HG03439 (cell line): ENCODE data around the gene FCHO2.
"Not testable (repeated sequence)": the region's sequence is repeated elsewhere in the genome, so short reads cannot be mapped to it uniquely, and the experiment has no call there.

Source experiments
- ATAC-seq: cut with Tn5 transposase; IDR thresholded peaks from one replicate; pipeline ENCODE4 v1.9.1; 2021; ENCODE audit warnings: mild to moderate bottlenecking, moderate library complexity; ENCODE audit not compliant: unreplicated experiment

FCHO2 gene

GRCh38 chr5:72955143-72955767 lies 586 bp upstream of the FCHO2 start:
- ATAC-seq = peak; percentile 50

- peak; percentile 39 for ATAC-seq
These were observed 691 bp downstream of the FCHO2 start for GRCh38 chr5:72956324-72957140.

GRCh38 chr5:72957337-72957736 lies 1.5 kb downstream of the FCHO2 start:
- no peak for ATAC-seq

GRCh38 chr5:72959257-72959656 lies 3.4 kb downstream of the FCHO2 start:
- ATAC-seq = no peak

- ATAC-seq = not testable (repeated sequence)
These were observed 18.6 kb downstream of the FCHO2 start for GRCh38 chr5:72974481-72974880.

- not testable (repeated sequence) for ATAC-seq
These were observed 21.0 kb downstream of the FCHO2 start for GRCh38 chr5:72976810-72977209.

- ATAC-seq = no peak
These were observed 29.9 kb downstream of the FCHO2 start for GRCh38 chr5:72985719-72986118.

- no peak for ATAC-seq
These were observed 32.9 kb downstream of the FCHO2 start for GRCh38 chr5:72988769-72989168.

- no peak for ATAC-seq
These were observed 35.6 kb downstream of the FCHO2 start for GRCh38 chr5:72991394-72991793.

GRCh38 chr5:72994578-72994977 lies 38.7 kb downstream of the FCHO2 start:
- ATAC-seq = no peak

- no peak for ATAC-seq
These were observed 40.8 kb downstream of the FCHO2 start for GRCh38 chr5:72996632-72997031.

- no peak for ATAC-seq
These were observed 44.1 kb downstream of the FCHO2 start for GRCh38 chr5:72999916-73000315.

- ATAC-seq = no peak
These were observed 50.0 kb downstream of the FCHO2 start for GRCh38 chr5:73005886-73006285.

- no peak for ATAC-seq
These were observed 51.2 kb downstream of the FCHO2 start for GRCh38 chr5:73007051-73007450.

GRCh38 chr5:73008831-73009230 lies 53.0 kb downstream of the FCHO2 start:
- ATAC-seq = no peak

GRCh38 chr5:73011612-73012011 lies 55.8 kb downstream of the FCHO2 start:
- ATAC-seq = not testable (repeated sequence)

GRCh38 chr5:73018892-73019291 lies 63.1 kb downstream of the FCHO2 start:
- ATAC-seq = no peak

GRCh38 chr5:73019766-73020165 lies 63.9 kb downstream of the FCHO2 start:
- ATAC-seq = no peak

GRCh38 chr5:73022471-73023169 lies 66.8 kb downstream of the FCHO2 start:
- ATAC-seq = no peak

GRCh38 chr5:73024946-73025544 lies 69.2 kb downstream of the FCHO2 start:
- not testable (repeated sequence) for ATAC-seq

GRCh38 chr5:73027361-73027760 lies 71.5 kb downstream of the FCHO2 start:
- ATAC-seq = no peak
